Measurements from ENCODE around the gene CGB5. TPM values are rescaled to one million over a fixed set of nuclear protein-coding genes. Genes with fewer than 3 reads are reported as not detected.
"Not testable (repeated sequence)": the region's sequence is repeated elsewhere in the genome, so short reads cannot be mapped to it uniquely, and the experiment has no call there.

CGB5 gene
- total and polyA plus RNA-seq, 2 donors (not counting 3 experiments of a cell fraction or from before 2014, with no cell fraction given) = not detected

GRCh38 chr19:49074869-49075268, 31.2 kb downstream of the CGB5 start:
- peak; percentile 89 for FAIRE-seq
- peaks cover 21 to 22% of the 10 kb centered on the region in 2 experiments for H3K27me3 ChIP-seq (ENCODE audit: control insufficient read depth in 2 of 2, insufficient read depth in 2 of 2, low read length in 2 of 2)
- H3K4me2 ChIP-seq (ENCODE audit: insufficient read depth, low read length); H2AFZ ChIP-seq (ENCODE audit: low read depth, low read length); H4K20me1 ChIP-seq (replicated peaks; ENCODE audit: control insufficient read depth, extremely low read depth, insufficient read depth, low read length); H3K27ac ChIP-seq (ENCODE audit: insufficient read depth, low read depth, low read length); H3K9me1 ChIP-seq (replicated peaks; ENCODE audit: control insufficient read depth, extremely low read depth, insufficient read depth, low read length); H3K9ac ChIP-seq (replicated peaks; ENCODE audit: extremely low read depth, insufficient read depth, low read length); dilution Hi-C loops (cut with MboI; ENCODE audit: extremely low pct_ligation_motif_present, low sequenced_read_pairs); BruUV-seq (replicated peaks); H3K79me2 ChIP-seq (ENCODE audit: control insufficient read depth, insufficient read depth, low read length); H3K4me3 ChIP-seq (replicated peaks in 1 of 3; ENCODE audit: insufficient read depth in 1 of 3, low read depth in 1 of 3, low read length in 3 of 3); POLR2A ChIA-PET; H3K36me3 ChIP-seq (ENCODE audit: control insufficient read depth in 2 of 2, extremely low read depth in 1 of 2, insufficient read depth in 2 of 2, low read length in 2 of 2); H3K9me3 ChIP-seq (replicated peaks; ENCODE audit: control insufficient read depth, insufficient read depth, low read length); H3K4me1 ChIP-seq (ENCODE audit: control insufficient read depth, extremely low read depth, insufficient read depth, low read length): not testable (repeated sequence)
- intact Hi-C loops (cut with micrococcal nuclease) = loop anchor here (1.0 to 2.0 kb wide), 3 partner anchors 71 to 151 kb away; no protein-coding TSS in a partner anchor
- DNase-seq (ENCODE audit: low read depth, low spot score) = peak; percentile 51
- CTCF ChIA-PET = interaction anchor here (0.7 to 3.4 kb wide), 12 partner anchors 10 to 150 kb away, joined by 3 to 18 read pairs (median 5); partner anchors contain the start of gene NTF4
- TF ChIP-seq, protein P1, sequence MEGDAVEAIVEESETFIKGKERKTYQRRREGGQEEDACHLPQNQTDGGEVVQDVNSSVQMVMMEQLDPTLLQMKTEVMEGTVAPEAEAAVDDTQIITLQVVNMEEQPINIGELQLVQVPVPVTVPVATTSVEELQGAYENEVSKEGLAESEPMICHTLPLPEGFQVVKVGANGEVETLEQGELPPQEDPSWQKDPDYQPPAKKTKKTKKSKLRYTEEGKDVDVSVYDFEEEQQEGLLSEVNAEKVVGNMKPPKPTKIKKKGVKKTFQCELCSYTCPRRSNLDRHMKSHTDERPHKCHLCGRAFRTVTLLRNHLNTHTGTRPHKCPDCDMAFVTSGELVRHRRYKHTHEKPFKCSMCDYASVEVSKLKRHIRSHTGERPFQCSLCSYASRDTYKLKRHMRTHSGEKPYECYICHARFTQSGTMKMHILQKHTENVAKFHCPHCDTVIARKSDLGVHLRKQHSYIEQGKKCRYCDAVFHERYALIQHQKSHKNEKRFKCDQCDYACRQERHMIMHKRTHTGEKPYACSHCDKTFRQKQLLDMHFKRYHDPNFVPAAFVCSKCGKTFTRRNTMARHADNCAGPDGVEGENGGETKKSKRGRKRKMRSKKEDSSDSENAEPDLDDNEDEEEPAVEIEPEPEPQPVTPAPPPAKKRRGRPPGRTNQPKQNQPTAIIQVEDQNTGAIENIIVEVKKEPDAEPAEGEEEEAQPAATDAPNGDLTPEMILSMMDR (IDR thresholded peaks at IDR 0.05; ENCODE audit: extremely low read depth in 1 of 2, insufficient read depth in 1 of 2, low read depth in 1 of 2, low read length in 2 of 2) = peak; percentile 35 to 64

DNA sequence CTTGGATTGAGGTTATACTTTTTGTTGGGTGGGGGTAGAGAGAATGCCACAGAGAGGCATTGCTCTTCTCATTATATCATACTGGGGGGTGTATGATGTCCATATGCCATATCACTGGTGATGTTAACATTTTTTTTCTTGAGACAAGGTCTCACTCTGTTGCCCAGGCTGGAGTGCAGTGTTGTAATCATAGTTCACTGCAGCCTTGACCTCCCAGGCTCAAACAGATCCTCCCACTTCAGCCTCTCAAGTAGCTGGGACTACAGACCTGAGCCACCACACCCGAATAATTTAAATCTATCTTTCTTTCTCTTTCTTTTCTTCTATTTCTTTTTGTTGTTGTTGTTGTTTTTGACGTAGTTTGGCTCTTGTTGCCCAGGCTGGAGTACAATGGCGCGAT, 36.7 kb downstream of the CGB5 start:
- H2AFZ ChIP-seq (ENCODE audit: low read depth, low read length) = no peak overlapping the region
- no peak for DNase-seq (ENCODE audit: low read depth, low spot score)
- no peaks in the 10 kb centered on the region for H4K20me1 ChIP-seq (replicated peaks; ENCODE audit: control insufficient read depth, extremely low read depth, insufficient read depth, low read length)
- H3K36me3 ChIP-seq (ENCODE audit: control insufficient read depth in 2 of 2, extremely low read depth in 1 of 2, insufficient read depth in 2 of 2, low read length in 2 of 2) = no peaks in the 10 kb centered on the region
- ChIA-PET POLR2A (no interaction called here), CTCF (no interaction called here)
- no peak overlapping the region for H3K9ac ChIP-seq (replicated peaks; ENCODE audit: extremely low read depth, insufficient read depth, low read length)
- H3K79me2 ChIP-seq (ENCODE audit: control insufficient read depth, insufficient read depth, low read length) = peaks cover under 1% of the 10 kb centered on the region
- H3K4me1 ChIP-seq (ENCODE audit: control insufficient read depth, extremely low read depth, insufficient read depth, low read length) = no peaks in the 10 kb centered on the region
- no peak for FAIRE-seq
- H3K9me3 ChIP-seq (replicated peaks; ENCODE audit: control insufficient read depth, insufficient read depth, low read length) = no peaks in the 10 kb centered on the region
- H3K27me3 ChIP-seq (ENCODE audit: control insufficient read depth in 2 of 2, insufficient read depth in 2 of 2, low read length in 2 of 2) = peaks cover 2 to 3% of the 10 kb centered on the region in 2 experiments
- dilution Hi-C loops (cut with MboI; ENCODE audit: extremely low pct_ligation_motif_present, low sequenced_read_pairs) (no loop called here), intact Hi-C loops (cut with micrococcal nuclease) (no loop called here)
- no peak overlapping the region for H3K4me3 ChIP-seq (replicated peaks in 1 of 3; ENCODE audit: insufficient read depth in 1 of 3, low read depth in 1 of 3, low read length in 3 of 3)
- H3K4me2 ChIP-seq (ENCODE audit: insufficient read depth, low read length) = no peak overlapping the region
- no peak overlapping the region for H3K27ac ChIP-seq (ENCODE audit: insufficient read depth, low read depth, low read length)
- no peaks in the 10 kb centered on the region for H3K9me1 ChIP-seq (replicated peaks; ENCODE audit: control insufficient read depth, extremely low read depth, insufficient read depth, low read length)
- BruUV-seq (replicated peaks) = no TSS peak
- TF ChIP-seq JUN (IDR thresholded peaks at IDR 0.05; ENCODE audit: borderline replicate concordance, insufficient read depth, insufficient read length, low read depth) = no peak
- no peak for TF ChIP-seq FOS (IDR thresholded peaks at IDR 0.05; ENCODE audit: borderline replicate concordance, insufficient read depth, low read length)
- TF ChIP-seq MAX (IDR thresholded peaks at IDR 0.05; ENCODE audit: insufficient read depth, insufficient read length) = no peak
- TF ChIP-seq GATA2 (IDR thresholded peaks at IDR 0.05; ENCODE audit: insufficient read depth, insufficient read length, low read depth, low read length) = no peak
- TF ChIP-seq EZH2 (IDR thresholded peaks at IDR 0.05; ENCODE audit: borderline replicate concordance, low read depth, low read length, severe bottlenecking) = no peak
- TF ChIP-seq POLR2A (IDR thresholded peaks at IDR 0.05; ENCODE audit: low read depth, low read length) = no peak
- TF ChIP-seq, protein P1 (IDR thresholded peaks at IDR 0.05; ENCODE audit: extremely low read depth in 1 of 2, insufficient read depth in 1 of 2, low read depth in 1 of 2, low read length in 2 of 2) = no peak
- no peak for TF ChIP-seq POLR2AphosphoS5 (IDR thresholded peaks at IDR 0.05; ENCODE audit: insufficient read depth, low read depth, low read length)
- TF ChIP-seq MYC (IDR thresholded peaks at IDR 0.05; ENCODE audit: low read depth, low read length) = no peak
